T follicular helper cell (primary cell): ENCODE data around the gene PLXNA1.

Source experiments
- DNase-seq: peaks from one replicate; pipeline ENCODE4 v3.0.0-alpha.2; 2020; ENCODE audit warnings: low read depth

Gene PLXNA1

DNA sequence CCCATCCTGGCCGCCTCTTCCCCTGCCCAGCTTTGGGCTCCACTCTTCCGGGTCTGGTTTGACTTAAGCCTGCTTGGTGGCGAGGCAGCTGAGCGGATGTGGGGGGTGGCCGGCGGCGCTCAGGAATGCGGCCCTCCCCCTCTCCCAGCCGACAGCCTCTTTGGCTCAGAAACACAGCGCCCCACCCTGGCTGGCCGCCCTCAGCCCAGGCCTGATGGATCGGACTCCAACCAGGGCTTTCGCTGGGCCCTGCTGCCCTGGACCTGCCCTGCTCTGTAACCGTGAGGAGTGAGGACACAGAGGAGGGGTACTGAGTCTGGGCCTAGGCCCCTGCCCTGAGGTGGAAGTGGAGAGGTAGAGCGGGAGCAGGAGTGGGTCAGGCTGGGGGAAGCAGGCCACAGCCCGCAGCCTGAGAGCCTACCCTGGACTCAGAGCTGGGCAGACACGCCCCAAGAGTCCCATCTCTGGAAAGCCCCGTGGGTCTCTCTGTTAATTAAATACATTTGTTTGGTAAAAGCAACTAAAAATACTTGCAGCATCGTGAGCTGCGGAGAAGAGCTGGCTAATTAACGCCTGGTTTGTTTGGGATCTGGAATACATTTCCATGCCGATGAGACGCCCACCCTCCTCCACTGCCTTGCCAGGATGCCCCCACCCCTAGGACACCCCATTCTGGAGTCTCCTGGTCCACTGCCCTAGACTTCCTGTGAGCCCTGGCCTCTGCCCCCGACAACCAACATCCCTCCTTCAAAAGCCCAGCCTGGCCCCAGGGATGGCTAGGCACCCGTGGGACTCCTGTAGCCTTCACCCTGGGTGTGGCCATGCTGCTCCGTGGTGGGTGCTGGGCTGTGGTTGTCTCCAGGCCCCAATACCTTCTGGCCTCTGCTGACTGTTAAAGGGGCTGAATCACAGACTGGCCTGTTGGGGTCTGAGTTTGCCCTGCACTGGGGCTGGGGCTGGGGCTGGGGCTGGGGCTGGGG lies 19.6 kb downstream of the PLXNA1 start:
- DNase-seq, result no peak

DNA sequence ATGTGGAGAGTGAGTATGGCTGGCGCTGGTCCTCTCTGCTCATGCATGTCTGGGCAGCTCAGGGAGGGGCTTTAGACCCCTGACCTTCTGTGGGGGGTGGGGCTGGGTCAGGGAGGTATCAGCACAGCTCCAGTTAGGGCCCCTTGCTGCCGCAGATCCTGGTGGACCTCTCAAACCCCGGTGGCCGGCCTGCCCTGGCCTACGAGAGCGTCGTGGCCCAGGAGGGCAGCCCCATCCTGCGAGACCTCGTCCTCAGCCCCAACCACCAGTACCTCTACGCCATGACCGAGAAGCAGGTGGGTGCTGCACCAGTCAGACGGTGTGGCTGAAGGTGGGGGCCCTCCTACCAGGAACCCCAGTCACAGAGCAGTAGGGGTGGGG lies 20.2 kb downstream of the PLXNA1 start:
- DNase-seq, result no peak

DNA sequence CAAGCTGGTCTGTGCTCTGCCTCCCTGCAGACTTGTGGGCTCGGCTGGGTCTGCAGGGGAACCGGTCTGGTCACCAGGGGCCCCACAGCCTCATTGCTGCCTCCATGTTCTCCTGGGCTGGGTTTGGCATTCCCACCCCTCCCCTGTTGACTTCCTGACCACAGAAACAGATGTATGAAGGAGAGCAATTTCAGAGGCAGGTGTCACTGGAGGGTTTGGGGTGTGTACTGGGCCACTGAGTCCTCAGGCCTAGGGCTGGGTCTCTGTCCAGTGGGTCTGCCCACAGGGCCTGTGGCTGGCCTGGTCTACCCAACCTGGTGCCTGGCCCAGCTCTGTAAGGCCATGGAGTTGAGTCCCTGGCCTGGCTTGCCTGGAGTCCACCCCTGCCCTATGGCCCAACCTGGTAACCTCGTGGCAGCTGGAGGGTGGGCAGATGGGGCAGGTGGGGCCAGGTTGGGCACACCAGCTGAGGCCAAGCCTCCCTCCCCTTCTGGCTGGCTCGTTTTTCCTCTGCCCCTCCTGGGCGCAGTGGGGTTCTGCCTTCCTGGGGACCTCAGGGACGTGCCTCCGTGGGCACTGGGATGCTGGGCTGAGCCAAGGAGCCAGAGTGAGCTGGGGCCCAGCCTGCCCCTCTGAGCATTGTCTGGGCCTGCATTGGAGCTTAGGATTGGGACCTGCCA lies 20.8 kb downstream of the PLXNA1 start:
- no peak for DNase-seq

DNA sequence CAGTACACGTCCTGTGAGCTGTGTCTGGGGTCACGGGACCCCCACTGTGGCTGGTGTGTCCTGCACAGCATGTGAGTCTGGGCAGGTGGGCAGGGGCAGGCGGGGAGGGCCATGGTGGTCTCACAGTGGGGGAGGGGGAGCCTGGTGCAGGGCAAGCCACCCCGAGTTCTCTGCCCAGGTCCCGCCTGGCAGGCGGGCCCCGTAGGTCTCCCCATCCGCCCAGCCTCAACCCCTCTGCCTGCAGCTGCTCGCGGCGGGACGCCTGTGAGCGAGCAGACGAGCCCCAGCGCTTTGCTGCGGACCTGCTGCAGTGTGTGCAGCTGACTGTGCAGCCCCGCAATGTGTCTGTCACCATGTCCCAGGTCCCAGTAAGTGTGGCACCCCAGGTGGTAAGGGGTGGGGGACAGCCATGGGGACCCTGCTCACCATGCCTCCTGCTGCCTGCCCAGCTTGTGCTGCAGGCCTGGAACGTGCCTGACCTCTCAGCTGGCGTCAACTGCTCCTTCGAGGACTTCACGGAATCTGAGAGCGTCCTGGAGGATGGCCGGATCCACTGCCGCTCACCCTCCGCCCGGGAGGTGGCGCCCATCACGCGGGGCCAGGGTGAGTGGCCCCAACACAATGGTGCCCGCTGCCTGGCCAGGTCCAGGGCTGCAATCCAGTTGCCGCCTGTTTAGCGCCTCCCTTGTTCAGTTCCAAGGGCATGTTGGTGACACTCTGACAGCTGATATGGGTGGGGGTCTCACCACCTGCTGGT lies 21.9 kb downstream of the PLXNA1 start:
- no peak for DNase-seq

DNA sequence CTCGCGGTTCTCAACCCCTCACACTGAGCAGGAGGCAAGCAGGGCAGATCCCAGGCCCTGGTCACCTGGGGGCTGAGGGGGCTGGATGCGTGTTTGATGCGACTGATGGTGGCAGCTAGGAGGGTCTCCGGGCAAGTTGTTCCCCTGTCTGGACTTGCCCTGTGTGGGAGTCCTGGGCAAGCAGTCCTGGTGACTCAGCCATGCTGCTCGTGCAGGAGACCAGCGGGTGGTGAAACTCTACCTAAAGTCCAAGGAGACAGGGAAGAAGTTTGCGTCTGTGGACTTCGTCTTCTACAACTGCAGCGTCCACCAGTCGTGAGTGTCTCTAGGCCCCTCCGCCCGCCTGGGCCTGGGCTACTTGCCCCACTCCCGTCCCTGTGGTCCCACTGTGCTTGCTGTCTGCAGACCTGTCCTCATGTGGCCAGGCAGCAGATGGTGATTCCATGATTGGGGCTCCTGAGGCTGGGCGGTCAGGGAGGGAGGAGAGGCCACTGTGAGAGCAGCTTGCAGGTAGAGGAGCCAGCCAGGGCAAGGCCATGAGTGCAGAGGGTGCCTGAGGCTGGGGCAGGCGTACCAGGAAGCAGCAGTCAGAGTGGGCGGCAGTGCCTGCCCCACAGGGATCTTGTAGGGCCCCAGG lies 23.1 kb downstream of the PLXNA1 start:
- no peak for DNase-seq

DNA sequence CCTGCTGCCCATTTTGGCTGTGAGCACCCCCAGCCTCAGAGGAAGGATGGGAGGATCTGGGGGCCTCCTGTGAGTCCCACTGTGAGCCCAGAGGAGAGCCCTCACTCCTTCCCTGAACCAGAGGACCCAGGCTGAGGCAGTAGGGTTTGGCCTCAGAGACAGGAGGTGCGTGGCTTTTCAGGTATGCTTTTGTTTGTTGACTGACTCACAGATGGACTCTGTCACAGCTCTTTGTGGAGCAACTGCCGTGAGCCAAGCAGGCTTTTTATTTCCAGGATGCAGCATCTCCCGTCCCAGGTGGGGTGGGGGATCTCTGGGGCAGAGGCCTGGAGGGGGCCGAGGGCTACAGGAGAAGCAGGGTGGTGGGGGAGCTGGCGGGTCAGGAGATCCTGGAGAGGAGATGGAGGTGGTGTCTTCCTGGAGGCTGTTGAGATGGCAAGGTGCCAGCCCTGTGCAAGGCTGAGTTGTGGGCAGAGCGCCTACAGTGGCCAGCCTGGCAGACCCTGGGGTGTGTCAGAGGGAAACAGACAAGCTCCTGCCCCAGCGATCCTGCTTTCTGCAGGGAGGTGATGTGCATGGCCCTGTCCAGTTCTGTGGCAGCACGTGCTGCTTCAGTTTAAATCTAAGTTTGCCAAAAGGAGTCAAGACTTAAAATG lies 24.0 kb downstream of the PLXNA1 start:
- no peak for DNase-seq

DNA sequence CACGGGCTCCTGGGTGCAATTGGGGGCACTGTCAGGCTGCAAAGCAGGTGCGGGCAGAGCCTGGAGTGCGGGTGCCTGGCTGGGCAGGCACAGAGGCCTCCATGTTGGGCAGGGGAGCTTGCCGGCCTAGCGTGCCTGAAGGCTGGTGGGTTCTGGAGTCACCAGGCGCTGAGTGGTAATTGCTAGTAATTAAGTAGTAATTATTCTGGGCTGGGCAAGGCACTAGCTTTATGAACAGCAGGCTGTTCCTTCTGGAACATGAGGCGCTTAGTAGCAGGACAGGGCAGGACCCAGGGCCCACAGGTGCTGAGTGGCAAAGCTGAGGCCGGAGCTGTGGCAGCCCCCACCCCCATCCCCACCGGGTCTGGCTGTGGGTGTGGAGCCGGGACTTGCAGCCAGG lies 25.3 kb downstream of the PLXNA1 start:
- no peak for DNase-seq

DNA sequence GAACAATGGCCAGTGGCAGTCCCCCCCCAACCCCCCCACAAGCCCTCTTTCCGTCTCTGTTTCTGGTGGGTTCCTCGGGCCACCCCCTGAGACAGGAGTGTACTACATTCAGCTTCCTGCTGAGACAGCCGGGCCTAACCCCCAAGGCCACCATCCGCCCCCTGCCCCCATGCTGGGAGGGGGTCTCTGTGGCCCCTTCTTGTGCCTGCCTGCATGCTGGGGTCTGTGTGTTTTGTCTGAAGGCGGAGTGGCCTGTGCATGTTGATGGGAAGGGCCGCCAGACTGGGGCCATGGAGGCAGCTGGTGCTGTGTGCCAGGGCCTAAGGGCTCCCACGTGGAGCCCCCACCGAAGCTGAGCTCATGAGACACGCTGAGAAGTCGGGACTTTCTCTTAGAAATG lies 26.6 kb downstream of the PLXNA1 start:
- DNase-seq, result no peak

DNA sequence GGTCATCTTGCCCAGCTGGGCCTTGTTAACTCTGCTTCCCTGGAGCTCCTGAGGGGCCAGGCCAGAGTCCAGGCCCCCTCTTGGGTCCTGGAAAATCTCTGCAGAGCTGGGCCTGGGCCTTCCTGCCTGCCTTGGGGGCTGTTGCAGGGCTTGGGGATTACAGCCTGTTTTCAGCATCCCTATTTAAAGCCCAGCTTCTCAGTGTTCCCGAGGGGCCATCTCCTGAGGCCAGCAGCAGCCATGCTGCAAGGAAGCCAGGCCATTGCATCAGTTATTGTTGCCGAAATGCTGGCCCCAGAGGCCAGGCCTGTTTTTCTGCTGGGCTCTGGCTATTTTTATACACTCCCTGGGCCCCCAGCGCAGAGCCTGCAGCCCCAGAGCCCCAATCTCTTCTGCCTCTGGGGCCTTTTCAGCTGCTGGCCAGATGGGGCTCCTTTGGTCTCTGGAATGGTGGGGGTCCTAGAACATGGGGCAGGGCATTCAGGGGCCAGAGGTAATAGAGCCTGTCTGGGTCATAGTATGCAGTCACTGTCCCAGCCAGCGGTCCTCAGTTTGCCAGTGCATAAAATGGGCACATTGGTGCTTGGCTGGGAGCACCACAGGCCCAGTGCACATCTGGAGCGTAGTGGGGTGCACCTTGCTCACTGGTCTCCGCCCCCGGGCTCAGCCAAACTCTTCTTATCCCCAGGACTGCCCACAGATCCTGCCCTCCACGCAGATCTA lies 28.5 kb downstream of the PLXNA1 start:
- no peak for DNase-seq

DNA sequence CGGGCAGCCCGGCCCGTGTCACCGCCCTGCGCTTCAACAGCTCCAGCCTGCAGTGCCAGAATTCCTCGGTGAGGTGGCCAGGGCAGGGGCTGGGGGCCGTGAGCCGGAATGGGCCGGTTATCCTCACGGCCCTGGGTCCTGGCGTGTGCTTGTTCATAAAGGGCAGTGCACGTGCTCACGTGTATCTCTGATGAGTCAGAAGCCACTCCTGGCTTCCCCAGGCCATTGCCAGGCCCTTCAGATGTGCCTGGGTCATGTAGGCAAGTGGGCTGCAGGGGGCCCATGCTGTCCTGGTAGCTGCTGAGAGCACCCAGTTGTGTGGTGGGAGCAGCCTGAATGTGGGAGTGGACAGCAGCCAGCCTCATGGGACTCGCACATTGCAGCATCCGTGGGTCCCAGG lies 29.2 kb downstream of the PLXNA1 start:
- DNase-seq, result no peak

DNA sequence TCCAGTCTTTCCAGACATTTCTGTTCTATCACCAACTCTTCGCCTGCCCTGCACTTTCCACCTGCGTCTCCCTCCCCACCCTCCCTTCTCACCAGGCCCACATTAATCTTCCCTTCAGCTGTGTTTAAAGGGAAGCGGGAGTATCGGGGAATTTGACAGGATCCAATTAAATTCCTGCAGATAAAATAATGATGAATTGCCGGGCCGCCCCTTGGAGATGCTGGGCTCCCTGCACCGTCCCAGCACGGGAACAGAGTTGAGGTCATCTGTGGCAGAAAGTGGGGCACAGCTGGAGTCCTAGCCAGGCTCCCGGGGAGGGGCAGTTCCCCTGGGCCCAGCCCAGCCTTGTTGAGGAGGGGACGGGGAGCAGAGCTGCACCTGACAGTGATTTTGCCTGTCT lies 30.3 kb downstream of the PLXNA1 start:
- no peak for DNase-seq

DNA sequence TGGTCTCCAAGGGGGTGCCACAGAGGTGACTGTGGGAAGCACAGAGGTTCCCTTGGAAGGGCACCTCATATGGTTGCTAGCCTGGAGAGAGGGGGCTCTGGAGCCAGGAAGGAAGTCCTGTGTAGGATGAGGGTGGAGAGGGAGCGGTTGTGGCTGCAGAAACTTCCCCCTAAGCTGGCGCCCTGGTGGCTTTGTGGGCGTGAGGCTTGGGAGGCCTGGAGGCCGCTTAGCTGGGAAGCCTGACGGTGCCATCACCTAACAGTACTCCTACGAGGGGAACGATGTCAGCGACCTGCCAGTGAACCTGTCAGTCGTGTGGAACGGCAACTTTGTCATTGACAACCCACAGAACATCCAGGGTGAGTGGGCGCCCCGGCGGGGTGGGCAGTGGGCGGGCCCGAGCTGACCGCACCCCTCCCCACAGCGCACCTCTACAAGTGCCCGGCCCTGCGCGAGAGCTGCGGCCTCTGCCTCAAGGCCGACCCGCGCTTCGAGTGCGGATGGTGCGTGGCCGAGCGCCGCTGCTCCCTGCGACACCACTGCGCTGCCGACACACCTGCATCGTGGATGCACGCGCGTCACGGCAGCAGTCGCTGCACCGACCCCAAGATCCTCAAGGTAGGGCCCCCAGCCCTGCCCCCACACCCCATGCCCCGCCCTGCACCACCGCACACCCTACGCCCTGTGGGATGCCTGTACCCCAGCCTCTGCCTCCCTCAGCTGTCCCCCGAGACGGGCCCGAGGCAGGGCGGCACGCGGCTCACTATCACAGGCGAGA lies 31.0 kb downstream of the PLXNA1 start:
- DNase-seq, result no peak

DNA sequence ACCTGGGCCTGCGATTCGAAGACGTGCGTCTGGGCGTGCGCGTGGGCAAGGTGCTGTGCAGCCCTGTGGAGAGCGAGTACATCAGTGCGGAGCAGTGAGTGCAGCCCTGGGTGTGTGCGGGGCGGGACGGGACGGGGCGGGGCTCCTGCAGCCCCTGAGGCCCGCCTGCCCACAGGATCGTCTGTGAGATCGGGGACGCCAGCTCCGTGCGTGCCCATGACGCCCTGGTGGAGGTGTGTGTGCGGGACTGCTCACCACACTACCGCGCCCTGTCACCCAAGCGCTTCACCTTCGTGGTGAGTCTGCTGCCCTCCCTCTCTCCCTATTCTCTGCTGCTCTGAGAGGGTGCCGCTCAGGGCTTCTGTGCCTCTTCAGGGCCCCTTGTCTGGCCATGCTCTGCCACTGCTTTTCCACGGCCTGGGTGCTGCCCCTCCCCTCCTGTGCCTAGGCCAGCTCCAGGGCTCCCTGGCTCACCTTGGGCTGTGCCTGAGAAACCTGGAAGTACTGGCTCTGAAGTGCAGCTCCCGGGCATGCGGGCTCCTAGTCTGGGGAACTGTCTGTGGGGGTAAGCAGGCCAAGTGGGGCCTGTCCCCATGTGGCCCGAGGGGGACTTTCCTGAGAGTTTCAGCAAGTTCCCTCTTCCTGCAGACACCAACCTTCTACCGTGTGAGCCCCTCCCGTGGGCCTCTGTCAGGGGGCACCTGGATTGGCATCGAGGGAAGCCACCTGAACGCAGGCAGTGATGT lies 31.8 kb downstream of the PLXNA1 start:
- DNase-seq, result no peak

DNA sequence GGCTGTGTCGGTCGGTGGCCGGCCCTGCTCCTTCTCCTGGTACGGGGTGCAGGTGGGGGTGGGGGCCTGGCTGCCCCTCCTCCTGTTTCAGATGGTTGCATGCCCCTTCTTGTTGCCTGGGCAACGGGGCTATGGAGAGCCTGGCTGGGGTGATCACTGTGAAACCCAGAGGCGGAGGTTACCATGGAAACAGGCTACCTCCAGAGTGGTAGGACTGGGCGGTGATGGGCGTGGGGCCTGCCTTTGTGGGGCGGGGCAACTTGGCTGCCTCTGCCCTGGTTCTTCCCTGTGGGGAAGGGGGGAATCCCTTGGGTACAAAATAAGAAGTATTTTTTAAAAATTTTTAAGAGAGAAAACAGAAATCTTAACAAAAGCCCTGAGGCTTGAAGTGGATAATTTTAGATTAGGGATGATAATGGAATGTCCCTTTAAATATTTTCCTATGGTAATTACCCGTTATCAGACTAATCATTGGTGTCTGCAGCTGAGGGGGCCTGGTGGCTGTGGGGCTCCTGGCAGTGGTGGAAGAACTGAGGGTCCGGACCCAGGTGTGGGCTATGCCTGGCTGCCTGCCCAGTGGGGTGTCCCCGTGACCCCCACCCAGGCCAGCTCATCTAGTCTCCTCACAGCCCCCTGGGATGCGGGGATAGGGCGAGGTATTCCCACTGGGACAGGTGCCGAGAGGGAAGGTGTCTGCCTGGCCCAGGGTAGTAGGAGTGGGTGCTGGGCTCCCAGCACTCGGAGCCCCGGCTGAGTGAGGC lies 32.5 kb downstream of the PLXNA1 start:
- no peak for DNase-seq

DNA sequence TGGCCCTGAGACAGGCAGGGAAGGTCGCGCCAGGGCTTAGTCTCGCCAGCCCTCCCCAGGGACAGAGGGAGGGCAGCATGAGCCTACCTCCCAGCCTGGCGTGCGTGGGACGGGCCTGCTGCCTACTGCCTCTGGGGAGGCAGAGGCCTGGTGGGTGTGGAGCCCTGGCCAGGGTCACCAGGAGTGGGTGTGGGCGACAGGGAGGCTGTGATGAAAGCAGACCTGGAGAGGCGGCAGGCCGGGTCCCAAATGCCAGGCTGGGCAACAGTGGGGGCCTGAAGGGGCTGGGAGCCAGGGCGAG lies 33.1 kb downstream of the PLXNA1 start:
- DNase-seq, result no peak

DNA sequence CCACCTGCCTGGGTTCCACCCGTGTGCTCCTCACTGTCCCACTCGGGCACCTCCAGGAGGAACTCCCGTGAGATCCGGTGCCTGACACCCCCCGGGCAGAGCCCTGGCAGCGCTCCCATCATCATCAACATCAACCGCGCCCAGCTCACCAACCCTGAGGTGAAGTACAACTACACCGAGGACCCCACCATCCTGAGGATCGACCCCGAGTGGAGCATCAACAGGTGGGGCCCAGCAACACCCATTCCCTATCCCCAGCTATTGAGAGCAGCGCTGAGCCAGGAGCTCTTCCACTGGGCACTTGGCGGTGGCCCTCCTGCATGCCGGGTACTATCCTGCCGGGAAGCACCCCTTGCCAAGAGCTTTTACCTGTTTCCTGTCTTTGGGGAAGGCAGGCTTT lies 33.5 kb downstream of the PLXNA1 start:
- DNase-seq, result no peak

DNA sequence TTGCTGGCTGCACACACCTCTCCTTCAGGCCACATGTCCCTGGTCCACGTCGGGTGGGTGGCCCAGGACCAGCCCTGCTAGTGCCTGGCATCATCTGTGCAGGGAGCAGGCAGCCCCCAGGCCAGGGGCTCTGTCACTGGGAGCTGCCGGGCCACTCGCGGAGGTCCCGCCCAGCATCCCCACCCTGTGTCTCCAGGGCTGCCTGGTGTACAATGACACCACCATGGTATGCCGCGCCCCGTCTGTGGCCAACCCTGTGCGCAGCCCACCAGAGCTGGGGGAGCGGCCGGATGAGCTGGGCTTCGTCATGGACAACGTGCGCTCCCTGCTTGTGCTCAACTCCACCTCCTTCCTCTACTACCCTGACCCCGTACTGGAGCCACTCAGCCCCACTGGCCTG lies 34.3 kb downstream of the PLXNA1 start:
- no peak for DNase-seq

DNA sequence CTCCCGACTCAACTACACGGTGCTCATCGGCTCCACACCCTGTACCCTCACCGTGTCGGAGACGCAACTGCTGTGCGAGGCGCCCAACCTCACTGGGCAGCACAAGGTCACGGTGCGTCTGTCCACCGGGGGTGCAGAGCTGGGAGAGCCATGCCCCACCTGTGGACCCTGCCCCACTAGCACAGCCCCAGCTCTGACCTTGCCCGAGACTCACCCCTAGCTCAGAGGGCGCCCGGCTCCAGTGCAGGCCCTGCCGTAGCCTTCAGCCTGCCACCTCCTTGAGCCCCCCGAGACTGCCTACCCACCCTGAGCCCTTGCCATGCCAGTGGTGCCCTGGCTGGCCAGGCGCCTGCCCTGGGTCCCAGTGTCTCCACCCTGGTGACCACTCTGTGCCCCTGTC lies 34.9 kb downstream of the PLXNA1 start:
- no peak for DNase-seq

DNA sequence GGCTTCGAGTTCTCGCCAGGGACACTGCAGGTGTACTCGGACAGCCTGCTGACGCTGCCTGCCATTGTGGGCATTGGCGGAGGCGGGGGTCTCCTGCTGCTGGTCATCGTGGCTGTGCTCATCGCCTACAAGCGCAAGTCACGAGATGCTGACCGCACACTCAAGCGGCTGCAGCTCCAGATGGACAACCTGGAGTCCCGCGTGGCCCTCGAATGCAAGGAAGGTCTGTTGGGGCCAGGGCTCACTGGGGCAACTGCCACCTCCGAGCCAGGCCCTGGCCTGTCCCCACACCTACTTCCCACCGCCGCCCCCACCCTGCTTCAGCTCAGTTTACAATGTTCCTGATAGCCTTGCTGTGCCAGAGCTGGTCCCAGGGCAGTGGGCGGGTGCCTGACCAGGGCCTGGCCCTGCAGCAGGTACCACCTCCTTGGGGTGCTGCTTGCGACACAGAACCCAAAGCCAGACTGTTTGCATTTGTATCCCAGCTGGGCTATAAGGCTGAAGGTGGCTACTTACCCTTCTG lies 35.5 kb downstream of the PLXNA1 start:
- no peak for DNase-seq
